Activated naive CD8-positive, alpha-beta T cell treated with anti-CD3 and anti-CD28 coated beads, Interleukin-2, amount 50 U/mL, for 24 hours (primary cell): ENCODE results near the gene TRIM52.
"Not testable (repeated sequence)": the region's sequence is repeated elsewhere in the genome, so short reads cannot be mapped to it uniquely, and the experiment has no call there.

Experiments used
- ATAC-seq: fragments of 150-1000 bp; cut with Tn5 transposase; one replicate; pipeline ENCODE4 v1.10.0; 2021
- DNase-seq: peaks from one replicate; pipeline ENCODE4 v3.0.0; 2021
- H3K27ac Mint-ChIP-seq: one replicate; pipeline ENCODE4 v1.8.0; 2021; ENCODE audit warnings: mild to moderate bottlenecking, mixed read lengths
- H3K27me3 Mint-ChIP-seq: one replicate; pipeline ENCODE4 v1.8.0; 2021; ENCODE audit warnings: mixed read lengths
- H3K36me3 Mint-ChIP-seq: one replicate; pipeline ENCODE4 v1.8.0; 2021; ENCODE audit warnings: low read depth, mixed read lengths
- H3K4me1 Mint-ChIP-seq: one replicate; pipeline ENCODE4 v1.8.0; 2021; ENCODE audit warnings: mixed read lengths
- H3K4me3 Mint-ChIP-seq: one replicate; pipeline ENCODE4 v1.8.0; 2021; ENCODE audit warnings: mild to moderate bottlenecking, moderate library complexity, mixed read lengths
- H3K9me3 Mint-ChIP-seq: one replicate; pipeline ENCODE4 v1.8.0; 2021; ENCODE audit warnings: mixed read lengths

The TRIM52 gene

GRCh38 chr5:181260720-181261319, at the start of gene TRIM52:
Gene TRIM52 (minus strand): TSS chr5:181261143. CDS start chr5:181260813, 330 bp downstream.
- ATAC-seq (peak; percentile 90), DNase-seq (peak; percentile 90)
- H3K27me3 Mint-ChIP-seq = no peaks in the 10 kb centered on the region
- H3K4me3 Mint-ChIP-seq = peak within 1 kb of the TSS; percentile 97
- peaks cover 28% of the 10 kb centered on the region for H3K36me3 Mint-ChIP-seq
- H3K9me3 Mint-ChIP-seq = no peaks in the 10 kb centered on the region
- H3K4me1 Mint-ChIP-seq = peaks cover 40% of the 10 kb centered on the region
- peak within 1 kb of the TSS; percentile 97 for H3K27ac Mint-ChIP-seq

GRCh38 chr5:181287331-181287730, 26.4 kb upstream of the TRIM52 start:
- not testable (repeated sequence) for H3K9me3 Mint-ChIP-seq, DNase-seq, ATAC-seq, H3K36me3 Mint-ChIP-seq, H3K27ac Mint-ChIP-seq, H3K4me3 Mint-ChIP-seq, H3K27me3 Mint-ChIP-seq, H3K4me1 Mint-ChIP-seq

GRCh38 chr5:181285962-181286705, 25.2 kb upstream of the TRIM52 start:
- H3K36me3 Mint-ChIP-seq, H3K9me3 Mint-ChIP-seq, ATAC-seq, H3K27me3 Mint-ChIP-seq, H3K4me3 Mint-ChIP-seq, DNase-seq, H3K4me1 Mint-ChIP-seq, H3K27ac Mint-ChIP-seq: not testable (repeated sequence)

- H3K27ac Mint-ChIP-seq = not testable (repeated sequence)
Measured at GRCh38 chr5:181283841-181284755, 23.2 kb upstream of the TRIM52 start.

GRCh38 chr5:181283347-181283746, 22.4 kb upstream of the TRIM52 start:
- ATAC-seq = no peak
- H3K9me3 Mint-ChIP-seq = no peaks in the 10 kb centered on the region
- peaks cover 6% of the 10 kb centered on the region for H3K4me1 Mint-ChIP-seq
- H3K36me3 Mint-ChIP-seq = no peaks in the 10 kb centered on the region
- no peaks in the 10 kb centered on the region for H3K27me3 Mint-ChIP-seq
- no peak overlapping the region for H3K27ac Mint-ChIP-seq
- DNase-seq = no peak
- H3K4me3 Mint-ChIP-seq = no peak overlapping the region

More at GRCh38 chr5:181283841-181284755, 23.2 kb upstream of the TRIM52 start:
- not testable (repeated sequence) for H3K4me1 Mint-ChIP-seq, ATAC-seq, H3K36me3 Mint-ChIP-seq, H3K9me3 Mint-ChIP-seq, H3K4me3 Mint-ChIP-seq, DNase-seq, H3K27me3 Mint-ChIP-seq

- no peaks in the 10 kb centered on the region for H3K9me3 Mint-ChIP-seq
- peaks cover 6% of the 10 kb centered on the region for H3K4me1 Mint-ChIP-seq
- H3K36me3 Mint-ChIP-seq = no peaks in the 10 kb centered on the region
- DNase-seq (no peak), ATAC-seq (no peak)
- no peak overlapping the region for H3K27ac Mint-ChIP-seq
- H3K27me3 Mint-ChIP-seq = no peaks in the 10 kb centered on the region
- no peak overlapping the region for H3K4me3 Mint-ChIP-seq
Measured at GRCh38 chr5:181282874-181283273, 21.9 kb upstream of the TRIM52 start.

GRCh38 chr5:181282415-181282814, 21.5 kb upstream of the TRIM52 start:
- H3K27me3 Mint-ChIP-seq, DNase-seq, H3K9me3 Mint-ChIP-seq, H3K4me1 Mint-ChIP-seq, H3K36me3 Mint-ChIP-seq, H3K4me3 Mint-ChIP-seq, H3K27ac Mint-ChIP-seq, ATAC-seq: not testable (repeated sequence)

GRCh38 chr5:181281984-181282316, 21.0 kb upstream of the TRIM52 start:
- Mint-ChIP-seq H3K4me1 (peaks cover 6% of the 10 kb centered on the region), H3K27ac (no peak overlapping the region), H3K9me3 (no peaks in the 10 kb centered on the region), H3K4me3 (no peak overlapping the region), H3K27me3 (no peaks in the 10 kb centered on the region), H3K36me3 (no peaks in the 10 kb centered on the region)
- DNase-seq (no peak), ATAC-seq (no peak)

GRCh38 chr5:181281077-181281983, 20.4 kb upstream of the TRIM52 start:
- Mint-ChIP-seq H3K4me3 (no peak overlapping the region), H3K27me3 (no peaks in the 10 kb centered on the region), H3K27ac (no peak overlapping the region), H3K4me1 (peaks cover 2% of the 10 kb centered on the region), H3K9me3 (no peaks in the 10 kb centered on the region), H3K36me3 (no peaks in the 10 kb centered on the region)
- no peak for ATAC-seq
- DNase-seq = no peak

- Mint-ChIP-seq H3K27me3 (no peaks in the 10 kb centered on the region), H3K9me3 (no peaks in the 10 kb centered on the region), H3K4me3 (no peak overlapping the region), H3K4me1 (peaks cover 2% of the 10 kb centered on the region), H3K27ac (no peak overlapping the region), H3K36me3 (no peaks in the 10 kb centered on the region)
- DNase-seq (no peak), ATAC-seq (no peak)
Measured at GRCh38 chr5:181280251-181280762, 19.4 kb upstream of the TRIM52 start.

- not testable (repeated sequence) for H3K9me3 Mint-ChIP-seq, H3K4me1 Mint-ChIP-seq, H3K4me3 Mint-ChIP-seq, H3K36me3 Mint-ChIP-seq, H3K27ac Mint-ChIP-seq, H3K27me3 Mint-ChIP-seq
- DNase-seq = peak; percentile 32
- peak; percentile 33 for ATAC-seq
Measured at GRCh38 chr5:181273433-181273744, 12.4 kb upstream of the TRIM52 start.

GRCh38 chr5:181271081-181271480, 10.1 kb upstream of the TRIM52 start:
- H3K27ac Mint-ChIP-seq = no peak overlapping the region
- H3K4me1 Mint-ChIP-seq = no peaks in the 10 kb centered on the region
- H3K9me3 Mint-ChIP-seq = no peaks in the 10 kb centered on the region
- DNase-seq (no peak), ATAC-seq (no peak)
- H3K4me3 Mint-ChIP-seq = no peak overlapping the region
- peaks cover under 1% of the 10 kb centered on the region for H3K36me3 Mint-ChIP-seq
- H3K27me3 Mint-ChIP-seq = no peaks in the 10 kb centered on the region

GRCh38 chr5:181267907-181268306, 7.0 kb upstream of the TRIM52 start:
- not testable (repeated sequence) for H3K27ac Mint-ChIP-seq, DNase-seq, H3K27me3 Mint-ChIP-seq, H3K9me3 Mint-ChIP-seq, ATAC-seq, H3K4me1 Mint-ChIP-seq, H3K4me3 Mint-ChIP-seq
- H3K36me3 Mint-ChIP-seq = peaks cover 12% of the 10 kb centered on the region

GRCh38 chr5:181267291-181267904, 6.5 kb upstream of the TRIM52 start:
- H3K9me3 Mint-ChIP-seq, H3K27ac Mint-ChIP-seq, ATAC-seq, DNase-seq, H3K27me3 Mint-ChIP-seq, H3K4me3 Mint-ChIP-seq, H3K4me1 Mint-ChIP-seq: not testable (repeated sequence)
- peaks cover 12% of the 10 kb centered on the region for H3K36me3 Mint-ChIP-seq
